NT2/D1 (cell line): ENCODE results near the gene AGPAT3.

Source experiments
- YY1 ChIP-seq: IDR thresholded peaks from 2 replicates; pipeline ENCODE4 v1.6.1; 2011; ENCODE audit not compliant: insufficient read length, insufficient read depth
- ZNF274 ChIP-seq: IDR thresholded peaks from 2 replicates; pipeline ENCODE4 v1.6.1; 2011; ENCODE audit warnings: mild to moderate bottlenecking, low read depth, low read length

DNA sequence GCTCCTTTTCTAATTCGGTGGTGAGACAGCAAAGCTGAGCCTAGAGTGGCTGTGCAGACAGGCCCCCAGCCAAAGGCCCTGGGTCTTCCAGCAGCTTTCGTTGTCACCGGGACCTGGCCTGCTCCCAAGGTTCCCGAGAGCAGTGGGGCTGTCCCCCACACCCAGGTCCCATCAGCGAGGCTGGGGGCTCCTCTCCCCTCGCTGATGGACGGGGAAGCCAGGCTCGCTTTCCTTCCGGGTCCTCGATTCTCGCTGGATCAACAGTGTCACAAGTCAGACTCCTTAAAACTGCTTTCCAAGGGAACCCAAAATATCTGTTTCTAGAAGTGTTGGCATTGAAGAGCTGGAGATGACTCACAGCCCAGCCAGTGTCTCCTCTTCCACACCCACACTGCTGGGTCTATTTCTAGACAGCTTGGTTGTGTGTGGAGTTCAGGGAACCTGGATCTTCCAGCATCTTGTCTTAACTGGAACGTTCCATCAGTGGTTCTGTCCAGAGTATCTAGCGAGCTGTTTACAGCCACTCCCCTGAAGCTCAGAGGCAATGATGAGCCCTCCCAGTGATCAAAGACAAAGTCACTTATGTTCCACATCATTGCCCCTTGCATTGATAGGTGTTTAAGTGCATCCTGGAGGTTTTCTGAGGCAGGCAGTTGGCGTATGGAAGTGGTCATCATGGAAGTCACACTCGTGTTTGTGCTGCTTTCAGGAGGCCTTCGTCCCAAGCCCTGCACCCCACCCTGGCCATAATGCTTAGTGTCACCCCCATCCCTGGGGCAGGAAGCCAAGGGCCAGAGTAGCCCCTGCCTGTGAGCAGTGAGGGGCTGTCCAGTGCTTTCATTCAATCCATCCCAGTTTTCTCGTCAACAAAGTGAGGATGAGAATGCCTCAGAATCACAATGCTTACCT is 40.4 kb upstream of the AGPAT3 start:
- TF ChIP-seq YY1 (no peak), ZNF274 (no peak)
